ENCODE measurements around the gene CCDC187.

DNA sequence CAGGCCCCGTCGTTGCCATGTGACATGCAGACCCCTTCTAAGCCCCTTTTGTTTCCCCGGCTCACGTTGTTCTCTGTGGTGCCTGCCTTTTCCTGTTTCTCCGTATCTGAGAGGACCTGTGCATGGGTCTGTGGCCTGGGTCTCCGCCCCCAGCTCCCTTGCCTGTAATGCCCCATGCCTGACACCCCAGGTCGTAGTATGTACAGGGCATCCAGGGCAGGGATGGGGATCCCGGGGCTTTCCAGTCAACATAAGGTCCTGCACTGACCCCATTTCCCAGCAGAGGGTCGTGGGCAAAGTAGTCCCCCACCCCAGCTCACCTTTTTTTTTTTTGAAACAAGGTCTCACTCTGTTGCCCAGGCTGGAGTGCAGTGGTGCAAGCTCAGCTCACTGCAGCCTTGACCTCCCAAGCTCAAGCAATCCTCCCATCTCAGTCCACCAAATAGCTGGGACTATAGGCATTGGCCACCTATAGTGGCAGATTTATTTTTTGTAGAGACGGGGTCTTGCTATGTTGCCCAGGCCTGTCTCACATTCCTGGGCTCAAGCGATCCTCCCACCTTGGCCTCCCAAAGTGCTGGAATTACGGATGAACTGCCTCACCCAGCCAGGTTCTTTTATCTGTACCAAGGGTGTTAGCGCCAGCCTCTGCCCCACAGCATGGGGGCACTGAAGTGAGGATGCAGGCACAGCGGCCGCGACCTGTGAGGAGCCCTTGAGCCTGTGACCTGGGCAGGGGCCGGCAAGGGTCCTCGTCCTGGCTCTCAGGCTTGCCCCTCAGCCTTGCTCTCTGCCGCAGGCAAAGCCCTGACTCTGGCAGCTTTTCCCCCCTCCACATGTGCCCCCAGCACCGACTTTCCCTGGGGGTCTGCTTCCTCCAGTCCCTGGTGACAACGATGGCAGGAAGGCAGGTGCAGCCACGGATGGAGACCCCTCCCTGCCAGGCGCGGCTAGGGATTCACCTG lies 39.2 kb downstream of the CCDC187 start:
- TF ChIP-seq CTCF (IDR thresholded peaks at IDR 0.05) (no peak), POLR2A (IDR thresholded peaks at IDR 0.05) (no peak)

All from right lobe of liver (tissue), 4 donors.